ENCODE data around the gene NR2C2AP.

The NR2C2AP gene

GRCh38 chr19:19203012-19203856 is at the start of gene NR2C2AP:
Gene NR2C2AP (minus strand): TSS chr19:19203414. CDS start chr19:19203060, 354 bp downstream.
- TF ChIP-seq CTCF (IDR thresholded peaks at IDR 0.05; ENCODE audit: low read depth, low read length) = no peak
- H3K4me3 ChIP-seq (ENCODE audit: low read depth, low read length) = peak within 1 kb of the TSS; percentile 70

GRCh38 chr19:19250196-19250801 is 47.1 kb upstream of the NR2C2AP start:
- no peak for TF ChIP-seq CTCF (IDR thresholded peaks at IDR 0.05; ENCODE audit: low read depth, low read length)

GRCh38 chr19:19240476-19240875 is 37.3 kb upstream of the NR2C2AP start:
- TF ChIP-seq CTCF (IDR thresholded peaks at IDR 0.05; ENCODE audit: low read depth, low read length) = no peak

More at GRCh38 chr19:19250196-19250801, 47.1 kb upstream of the NR2C2AP start:
- no peak overlapping the region for H3K4me3 ChIP-seq (ENCODE audit: low read depth, low read length)

GRCh38 chr19:19239675-19240074 is 36.5 kb upstream of the NR2C2AP start:
- no peak for TF ChIP-seq CTCF (IDR thresholded peaks at IDR 0.05; ENCODE audit: low read depth, low read length)
- no peak overlapping the region for H3K4me3 ChIP-seq (ENCODE audit: low read depth, low read length)

More at GRCh38 chr19:19240476-19240875, 37.3 kb upstream of the NR2C2AP start:
- no peak overlapping the region for H3K4me3 ChIP-seq (ENCODE audit: low read depth, low read length)

GRCh38 chr19:19238126-19238894 is 35.1 kb upstream of the NR2C2AP start:
- TF ChIP-seq CTCF (IDR thresholded peaks at IDR 0.05; ENCODE audit: low read depth, low read length) = no peak
- H3K4me3 ChIP-seq (ENCODE audit: low read depth, low read length) = no peak overlapping the region

GRCh38 chr19:19236173-19236572 is 33.0 kb upstream of the NR2C2AP start:
- no peak overlapping the region for H3K4me3 ChIP-seq (ENCODE audit: low read depth, low read length)
- no peak for TF ChIP-seq CTCF (IDR thresholded peaks at IDR 0.05; ENCODE audit: low read depth, low read length)

Data from WI38 (cell line).